DND-41 (cell line): ENCODE data around the gene SERAC1.

Source experiments
- CTCF ChIP-seq: IDR thresholded peaks from 2 replicates; pipeline ENCODE4 v1.5.1; 2012; ENCODE audit warnings: borderline replicate concordance, low read length, moderate library complexity, mild to moderate bottlenecking; ENCODE audit not compliant: poor library complexity, severe bottlenecking; ENCODE audit errors: extremely low read depth
- EZH2 ChIP-seq: IDR thresholded peaks from 3 replicates; pipeline ENCODE4 v1.6.1; 2012; ENCODE audit warnings: borderline replicate concordance, low read depth, mild to moderate bottlenecking, moderate library complexity, low read length, inconsistent platforms; ENCODE audit not compliant: severe bottlenecking

- TF ChIP-seq CTCF: no peak
- no peak for TF ChIP-seq EZH2
Measured at GRCh38 chr6:158085261-158086053, 82.6 kb downstream of the SERAC1 start.
